Astrocyte (in vitro differentiated cells and primary cell): Measurements from ENCODE around the gene ZNF503. TPM values are rescaled to one million over a fixed set of nuclear protein-coding genes. Genes with fewer than 3 reads are reported as not detected.

Experiments used
- DNase-seq: peaks from one replicate; pipeline ENCODE4 v3.0.0-alpha.2; 2010; ENCODE audit warnings: low read depth
- FAIRE-seq: peaks from 2 replicates; lab custom pipeline; 2011; peaks lifted over from hg19 to GRCh38; lab: Jason Lieb, UNC
- H2AFZ ChIP-seq: 2 replicates; pipeline ENCODE4 v1.6.0; 2012; ENCODE audit warnings: low read depth, low read length, inconsistent platforms
- H3K27ac ChIP-seq: 2 replicates; pipeline ENCODE4 v1.5.1; 2011; ENCODE audit warnings: low read depth, low read length, inconsistent platforms
- H3K27me3 ChIP-seq: 2 replicates; pipeline ENCODE4 v1.6.0; 2011; ENCODE audit warnings: low read length, inconsistent platforms; ENCODE audit not compliant: insufficient read depth
- H3K36me3 ChIP-seq: 2 replicates; pipeline ENCODE4 v1.5.1; 2011; ENCODE audit warnings: low read length, inconsistent platforms; ENCODE audit not compliant: insufficient read depth
- H3K4me1 ChIP-seq: 2 replicates; pipeline ENCODE4 v1.5.1; 2011; ENCODE audit warnings: low read length, inconsistent platforms; ENCODE audit not compliant: insufficient read depth
- H3K4me2 ChIP-seq: 2 replicates; pipeline ENCODE4 v1.6.0; 2012; ENCODE audit warnings: low read length, inconsistent platforms
- H3K4me3 ChIP-seq: 2 replicates; pipeline ENCODE4 v1.5.1; 2011; ENCODE audit warnings: low read depth, mild to moderate bottlenecking, low read length, inconsistent platforms; ENCODE audit not compliant: insufficient read depth
- H3K79me2 ChIP-seq: 2 replicates; pipeline ENCODE4 v1.6.0; 2012; ENCODE audit warnings: mild to moderate bottlenecking, low read length, inconsistent platforms; ENCODE audit not compliant: insufficient read depth
- H3K9ac ChIP-seq: 2 replicates; pipeline ENCODE4 v1.6.0; 2012; ENCODE audit warnings: mild to moderate bottlenecking, low read length, inconsistent platforms
- H3K9me3 ChIP-seq: 2 replicates; pipeline ENCODE4 v1.5.1; 2012; ENCODE audit warnings: low read depth, mild to moderate bottlenecking, low read length, inconsistent platforms; ENCODE audit not compliant: insufficient read depth
- H4K20me1 ChIP-seq: 2 replicates; pipeline ENCODE4 v1.6.0; 2012; ENCODE audit warnings: low read length, inconsistent platforms; ENCODE audit not compliant: insufficient read depth
- H3K27ac Mint-ChIP-seq: one replicate; pipeline ENCODE4 v1.8.0; 2021; ENCODE audit warnings: mild to moderate bottlenecking, mixed read lengths; ENCODE audit not compliant: unreplicated experiment
- H3K27me3 Mint-ChIP-seq: one replicate; pipeline ENCODE4 v1.8.0; 2021; ENCODE audit warnings: low read depth, mixed read lengths; ENCODE audit not compliant: unreplicated experiment
- H3K36me3 Mint-ChIP-seq: one replicate; pipeline ENCODE4 v1.8.0; 2021; ENCODE audit warnings: low read depth, mixed read lengths; ENCODE audit not compliant: unreplicated experiment
- H3K4me1 Mint-ChIP-seq: one replicate; pipeline ENCODE4 v1.8.0; 2021; ENCODE audit warnings: low read depth, mixed read lengths; ENCODE audit not compliant: unreplicated experiment
- H3K4me3 Mint-ChIP-seq: one replicate; pipeline ENCODE4 v1.8.0; 2021; ENCODE audit warnings: mild to moderate bottlenecking, moderate library complexity, mixed read lengths; ENCODE audit not compliant: unreplicated experiment
- H3K9me3 Mint-ChIP-seq: one replicate; pipeline ENCODE4 v1.8.0; 2021; ENCODE audit warnings: mild to moderate bottlenecking, mixed read lengths; ENCODE audit not compliant: unreplicated experiment
- CTCF ChIP-seq: IDR thresholded peaks from 2 replicates; pipeline ENCODE4 v1.5.1; 2011; ENCODE audit warnings: low read depth, mild to moderate bottlenecking, inconsistent platforms, low read length, moderate library complexity; ENCODE audit not compliant: insufficient read depth
- EZH2 ChIP-seq: IDR thresholded peaks from 2 replicates; pipeline ENCODE4 v1.6.1; 2012; ENCODE audit warnings: mild to moderate bottlenecking, low read length, inconsistent platforms; ENCODE audit not compliant: insufficient read depth
- total RNA-seq: library from RNA; stranded (reverse); gene quantifications from 2 replicates; pipeline ENCODE4 v1.2.1, GENCODE V29; 2021

The ZNF503 gene
- total RNA-seq, 1 donor from 2014 or later, result 11.9 TPM

- DNase-seq, result no peak
Measured at GRCh38 chr10:75418293-75418692, 16.7 kb upstream of the ZNF503 start.

GRCh38 chr10:75417522-75417927, 16.0 kb upstream of the ZNF503 start:
- Mint-ChIP-seq H3K36me3 (no peaks in the 10 kb centered on the region), H3K4me1 (peaks cover 3% of the 10 kb centered on the region), H3K4me3 (no peak overlapping the region), H3K27ac (no peak overlapping the region), H3K27me3 (peaks cover 61% of the 10 kb centered on the region), H3K9me3 (peaks cover 5% of the 10 kb centered on the region)
- H3K9me3 ChIP-seq, result no peaks in the 10 kb centered on the region
- no peak overlapping the region for H3K27ac ChIP-seq
- no peaks in the 10 kb centered on the region for H3K36me3 ChIP-seq
- H3K4me1 ChIP-seq, result peaks cover 3% of the 10 kb centered on the region
- H3K27me3 ChIP-seq, result peaks cover 5% of the 10 kb centered on the region
- no peaks in the 10 kb centered on the region for H3K79me2 ChIP-seq
- no peak overlapping the region for H3K4me2 ChIP-seq
- DNase-seq (no peak), FAIRE-seq (no peak)
- H3K4me3 ChIP-seq, result no peak overlapping the region
- no peak overlapping the region for H2AFZ ChIP-seq
- no peak for TF ChIP-seq EZH2
- TF ChIP-seq CTCF, result no peak
- H4K20me1 ChIP-seq, result no peaks in the 10 kb centered on the region
- no peak overlapping the region for H3K9ac ChIP-seq

More at GRCh38 chr10:75418293-75418692, 16.7 kb upstream of the ZNF503 start:
- Histone ChIP-seq H3K4me1 (peaks cover 3% of the 10 kb centered on the region), H3K27me3 (peaks cover 5% of the 10 kb centered on the region), H3K36me3 (no peaks in the 10 kb centered on the region), H3K4me3 (no peak overlapping the region), H3K4me2 (no peak overlapping the region), H3K9me3 (no peaks in the 10 kb centered on the region), H3K79me2 (no peaks in the 10 kb centered on the region), H3K27ac (no peak overlapping the region), H2AFZ (no peak overlapping the region), H4K20me1 (no peaks in the 10 kb centered on the region), H3K9ac (no peak overlapping the region)
- peaks cover 3% of the 10 kb centered on the region for H3K4me1 Mint-ChIP-seq
- no peak for TF ChIP-seq EZH2
- no peak for TF ChIP-seq CTCF
- peaks cover 5% of the 10 kb centered on the region for H3K9me3 Mint-ChIP-seq
- peaks cover 60% of the 10 kb centered on the region for H3K27me3 Mint-ChIP-seq
- H3K4me3 Mint-ChIP-seq, result no peak overlapping the region
- no peaks in the 10 kb centered on the region for H3K36me3 Mint-ChIP-seq
- no peak overlapping the region for H3K27ac Mint-ChIP-seq
- no peak for FAIRE-seq

- Mint-ChIP-seq H3K27ac (no peak overlapping the region), H3K27me3 (peaks cover 82% of the 10 kb centered on the region), H3K36me3 (no peaks in the 10 kb centered on the region), H3K9me3 (peaks cover 15% of the 10 kb centered on the region), H3K4me3 (no peak overlapping the region), H3K4me1 (peaks cover 3% of the 10 kb centered on the region)
- no peaks in the 10 kb centered on the region for H3K9me3 ChIP-seq
- H2AFZ ChIP-seq, result no peak overlapping the region
- H4K20me1 ChIP-seq, result no peaks in the 10 kb centered on the region
- no peaks in the 10 kb centered on the region for H3K36me3 ChIP-seq
- H3K79me2 ChIP-seq, result no peaks in the 10 kb centered on the region
- H3K4me2 ChIP-seq, result no peak overlapping the region
- DNase-seq, result no peak
- peaks cover 3% of the 10 kb centered on the region for H3K4me1 ChIP-seq
- no peak for FAIRE-seq
- no peak overlapping the region for H3K4me3 ChIP-seq
- H3K27me3 ChIP-seq, result peaks cover 25% of the 10 kb centered on the region
- no peak overlapping the region for H3K27ac ChIP-seq
- TF ChIP-seq EZH2 (no peak), CTCF (no peak)
- H3K9ac ChIP-seq, result no peak overlapping the region
Measured at GRCh38 chr10:75414527-75414926, 13.0 kb upstream of the ZNF503 start.
